ENCODE measurements around the gene BANP. TPM values are rescaled to one million over a fixed set of nuclear protein-coding genes. Genes with fewer than 3 reads are reported as not detected.
"Not testable (repeated sequence)": the region's sequence is repeated elsewhere in the genome, so short reads cannot be mapped to it uniquely, and the experiment has no call there.

BANP gene
- total and polyA plus RNA-seq, 2 of the 8 experiments (the other 6 are each of a cell fraction or from before 2014, with no cell fraction given) = 25.8 to 39.8 TPM

GRCh38 chr16:88017587-88018101 lies 66.4 kb downstream of the BANP start (continued):
- TF ChIP-seq MAFK (IDR thresholded peaks at IDR 0.05; ENCODE audit: low read depth, low read length) (no peak), JUND (IDR thresholded peaks at IDR 0.05; ENCODE audit: low read length) (no peak)

GRCh38 chr16:88018382-88018781 lies 67.1 kb downstream of the BANP start:
- not testable (repeated sequence) for H3K79me1 ChIP-seq (ENCODE audit: low read depth, low read length); H3K14ac ChIP-seq (ENCODE audit: insufficient read length); H3K4me2 ChIP-seq (ENCODE audit: insufficient read depth in 1 of 2, low read depth in 2 of 2, low read length in 2 of 2); H4K8ac ChIP-seq (ENCODE audit: extremely low read depth, insufficient read depth, low read length); H3K23me2 ChIP-seq (ENCODE audit: low read depth, low read length); H3K9ac ChIP-seq (replicated peaks in 1 of 4; ENCODE audit: extremely low read depth in 1 of 4, low read depth in 3 of 4, low read length in 3 of 4); H3K4ac ChIP-seq (replicated peaks; ENCODE audit: insufficient read length, low read depth, low read length); H3K4me1 ChIP-seq (replicated peaks in 1 of 4; ENCODE audit: control insufficient read depth in 3 of 4, insufficient read depth in 4 of 4, low read length in 3 of 4); H2BK5ac ChIP-seq (ENCODE audit: low read depth, low read length); H4K91ac ChIP-seq (replicated peaks; ENCODE audit: insufficient read length, low read length); H2AK5ac ChIP-seq (ENCODE audit: low read depth, low read length); H2BK12ac ChIP-seq (ENCODE audit: low read depth, low read length); H4K5ac ChIP-seq (ENCODE audit: insufficient read length, low read depth, low read length); H2BK20ac ChIP-seq (ENCODE audit: low read length); H2BK120ac ChIP-seq (replicated peaks; ENCODE audit: low read depth, low read length); H3K36me3 ChIP-seq (ENCODE audit: control insufficient read depth in 2 of 4, insufficient read depth in 4 of 4, low read length in 3 of 4); H3K9me3 ChIP-seq (ENCODE audit: insufficient read depth in 2 of 2, low read depth in 1 of 2, low read length in 1 of 2); DNase-seq (ENCODE audit: low read depth in 1 of 2, low spot score in 2 of 2); H2AFZ ChIP-seq (ENCODE audit: low read length); H3K23ac ChIP-seq (ENCODE audit: insufficient read length); FAIRE-seq; H2BK15ac ChIP-seq (ENCODE audit: low read length); H3K18ac ChIP-seq (ENCODE audit: extremely low read depth, low read length); H3K27ac ChIP-seq (ENCODE audit: low read depth, low read length); H3K4me3 ChIP-seq (ENCODE audit: extremely low read depth in 1 of 4, insufficient read depth in 2 of 4, low read depth in 3 of 4, low read length in 4 of 4); H3K27me3 ChIP-seq (replicated peaks in 1 of 4; ENCODE audit: control insufficient read depth in 3 of 4, extremely low read depth in 1 of 4, insufficient read depth in 3 of 4, low read length in 3 of 4); H3K79me2 ChIP-seq (ENCODE audit: control insufficient read depth in 1 of 2, insufficient read depth in 2 of 2, low read length in 2 of 2); H3K56ac ChIP-seq (replicated peaks; ENCODE audit: insufficient read length, low read depth, low read length); H4K20me1 ChIP-seq (replicated peaks in 1 of 2; ENCODE audit: control insufficient read depth in 1 of 2, insufficient read depth in 2 of 2, low read length in 2 of 2)
- CTCF ChIA-PET (ENCODE audit: partially characterized antibody) = interaction anchor here (0.7 to 1.3 kb wide), 2 partner anchors 14 to 94 kb away, joined by 3 read pairs; no protein-coding TSS in a partner anchor
- 92% methylated on average over 20 of the region's 26 CpGs; no CpG with 5 or more reads in 1 of the 2 experiments for WGBS, 2 experiments (ENCODE audit: extremely low coverage in 1 of 2, insufficient coverage in 1 of 2, insufficient read length in 1 of 2, insufficient replicate concordance in 2 of 2, low coverage in 1 of 2, low lambda C conversion rate in 2 of 2, missing lambda C conversion rate in 1 of 2)
- POLR2A ChIA-PET (ENCODE audit: partially characterized antibody) = interaction anchor here (1.9 kb wide), 1 partner anchor 8 kb away, joined by 5 read pairs; no protein-coding TSS in a partner anchor
